ENCODE data around the gene TMCC3.
"Not testable (repeated sequence)": the region's sequence is repeated elsewhere in the genome, so short reads cannot be mapped to it uniquely, and the experiment has no call there.

Gene TMCC3, protein sequence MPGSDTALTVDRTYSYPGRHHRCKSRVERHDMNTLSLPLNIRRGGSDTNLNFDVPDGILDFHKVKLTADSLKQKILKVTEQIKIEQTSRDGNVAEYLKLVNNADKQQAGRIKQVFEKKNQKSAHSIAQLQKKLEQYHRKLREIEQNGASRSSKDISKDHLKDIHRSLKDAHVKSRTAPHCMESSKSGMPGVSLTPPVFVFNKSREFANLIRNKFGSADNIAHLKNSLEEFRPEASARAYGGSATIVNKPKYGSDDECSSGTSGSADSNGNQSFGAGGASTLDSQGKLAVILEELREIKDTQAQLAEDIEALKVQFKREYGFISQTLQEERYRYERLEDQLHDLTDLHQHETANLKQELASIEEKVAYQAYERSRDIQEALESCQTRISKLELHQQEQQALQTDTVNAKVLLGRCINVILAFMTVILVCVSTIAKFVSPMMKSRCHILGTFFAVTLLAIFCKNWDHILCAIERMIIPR

DNA sequence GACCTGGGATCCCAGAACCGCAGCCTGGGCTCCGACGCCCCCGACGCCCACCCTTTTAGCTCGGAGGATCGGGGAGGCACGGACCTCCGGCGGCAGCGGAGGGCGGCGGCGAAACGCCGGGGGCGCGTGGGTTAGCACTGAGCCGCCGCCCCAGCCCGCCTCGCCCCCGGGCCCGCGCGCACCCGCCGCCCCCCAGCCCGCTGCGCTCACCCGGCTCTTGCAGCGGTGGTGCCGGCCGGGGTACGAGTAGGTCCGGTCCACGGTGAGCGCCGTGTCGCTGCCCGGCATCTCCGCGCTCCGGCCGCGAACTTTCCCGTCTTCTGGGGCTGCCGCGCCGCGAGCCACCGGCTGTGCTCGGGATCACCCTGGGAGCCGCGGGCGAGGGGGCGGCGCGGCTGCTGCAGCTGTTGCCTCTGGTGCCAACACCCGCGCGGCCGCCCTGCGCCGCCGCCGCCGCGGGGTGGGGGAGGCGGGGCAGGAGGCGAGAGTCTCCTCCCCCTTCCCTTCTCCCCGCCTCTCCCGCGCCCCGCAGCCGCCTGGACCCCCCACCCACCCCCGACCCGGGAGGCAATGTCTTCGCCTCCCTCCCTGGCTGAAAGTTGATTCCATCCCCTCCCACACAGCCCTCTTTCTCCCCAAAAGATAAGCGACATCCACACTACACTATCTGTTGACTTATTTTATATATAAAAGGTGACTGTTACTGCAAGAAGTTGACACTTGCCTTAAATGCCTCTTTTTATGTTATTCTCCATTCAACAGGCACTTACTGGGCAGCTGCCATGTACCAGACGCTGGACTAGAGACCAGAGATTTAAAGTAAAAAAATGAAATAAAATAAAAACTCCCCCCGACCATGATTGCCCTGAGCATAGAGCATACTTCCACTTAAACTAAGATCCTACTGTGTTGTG is at the start of gene TMCC3:
Gene TMCC3 (minus strand): TSS at position 415 of the 914 bp plus-strand sequence. CDS start 127 bp downstream, at position 288.
- DNase-seq (ENCODE audit: low spot score): peak; percentile 75

DNA sequence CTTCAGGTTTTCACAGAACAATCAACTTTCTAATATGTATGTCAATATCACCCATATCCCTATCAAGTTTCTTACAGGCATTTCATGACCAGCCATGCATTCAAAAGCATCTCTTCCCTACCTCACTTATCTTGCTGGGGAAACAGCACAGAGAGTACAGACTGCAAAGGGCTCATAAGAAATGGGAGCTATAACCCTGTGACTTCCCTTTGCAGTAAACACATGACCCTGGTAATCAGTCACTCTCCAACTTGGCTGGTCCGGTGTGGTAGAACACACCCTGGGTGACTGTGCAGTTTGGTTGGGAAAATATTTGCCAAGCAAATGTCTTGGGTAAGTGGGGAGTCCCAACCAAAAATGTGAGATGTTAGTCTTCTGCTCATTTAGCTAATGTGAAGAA is 49.4 kb upstream of the TMCC3 start:
- no peak for DNase-seq (ENCODE audit: low spot score)

DNA sequence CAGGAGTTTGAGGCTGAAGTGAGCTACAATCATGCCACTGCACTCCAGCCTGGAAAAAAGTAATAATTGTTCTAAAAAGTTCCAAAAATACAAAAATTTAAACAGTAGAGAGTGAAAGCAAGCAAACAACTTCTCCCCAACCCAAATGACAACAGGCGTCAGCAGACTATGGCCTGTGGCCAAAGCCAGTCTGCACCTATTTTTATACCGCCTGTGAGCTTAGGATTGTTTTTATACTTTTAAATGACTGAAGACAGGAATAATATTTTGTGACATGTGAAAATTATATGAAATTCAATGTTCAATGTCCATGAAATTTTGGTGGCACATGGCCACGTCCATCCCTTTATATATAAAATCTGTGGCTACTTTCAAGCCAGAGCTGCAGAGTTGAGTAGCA is 48.2 kb upstream of the TMCC3 start:
- DNase-seq (ENCODE audit: low spot score): no peak

DNA sequence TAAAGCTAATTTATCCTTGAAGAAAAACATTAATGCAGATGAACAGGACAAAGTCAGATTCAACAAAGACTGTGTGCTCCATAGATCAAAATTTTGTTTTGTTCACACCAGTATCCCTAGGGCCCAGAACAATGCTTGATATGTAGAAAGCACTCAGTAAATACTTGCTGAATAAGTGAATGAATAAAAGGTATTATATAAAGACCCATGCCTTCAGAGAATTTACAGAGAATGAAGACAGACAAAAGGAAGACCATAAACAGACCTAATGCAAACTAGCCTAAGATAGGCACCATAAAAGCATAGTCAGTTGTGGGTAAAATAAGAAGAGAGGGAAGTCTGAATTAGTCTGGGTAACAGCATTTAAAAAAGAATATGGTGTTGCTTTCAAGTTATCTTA is 47.3 kb upstream of the TMCC3 start:
- DNase-seq (ENCODE audit: low spot score): no peak

GRCh38 chr12:94694732-94695131 is 44.4 kb upstream of the TMCC3 start:
- DNase-seq (ENCODE audit: low spot score): no peak

- not testable (repeated sequence) for DNase-seq (ENCODE audit: low spot score)
These were observed 42.5 kb upstream of the TMCC3 start for GRCh38 chr12:94692826-94693225.

- no peak for DNase-seq (ENCODE audit: low spot score)
These were observed 39.9 kb upstream of the TMCC3 start for GRCh38 chr12:94690198-94690771.

DNA sequence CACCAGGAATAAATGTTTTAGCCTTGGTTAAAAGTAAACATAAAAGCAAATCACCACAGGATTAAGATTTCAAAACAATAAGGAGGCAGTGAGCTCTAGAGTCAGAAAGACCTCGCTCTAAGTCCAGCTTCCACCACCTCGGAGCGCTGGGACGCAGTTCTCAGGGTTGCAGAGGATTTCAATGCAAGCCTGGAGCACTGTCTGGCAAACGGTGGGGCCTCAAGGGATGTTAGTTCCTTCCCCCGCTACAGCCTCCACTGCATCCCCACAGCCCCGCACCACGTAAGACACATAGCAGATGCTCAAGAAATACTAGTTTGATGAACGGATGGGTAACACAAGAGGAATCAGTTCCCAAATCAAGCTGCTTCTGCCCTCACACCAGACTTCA is 39.3 kb upstream of the TMCC3 start:
- DNase-seq (ENCODE audit: low spot score): no peak

DNA sequence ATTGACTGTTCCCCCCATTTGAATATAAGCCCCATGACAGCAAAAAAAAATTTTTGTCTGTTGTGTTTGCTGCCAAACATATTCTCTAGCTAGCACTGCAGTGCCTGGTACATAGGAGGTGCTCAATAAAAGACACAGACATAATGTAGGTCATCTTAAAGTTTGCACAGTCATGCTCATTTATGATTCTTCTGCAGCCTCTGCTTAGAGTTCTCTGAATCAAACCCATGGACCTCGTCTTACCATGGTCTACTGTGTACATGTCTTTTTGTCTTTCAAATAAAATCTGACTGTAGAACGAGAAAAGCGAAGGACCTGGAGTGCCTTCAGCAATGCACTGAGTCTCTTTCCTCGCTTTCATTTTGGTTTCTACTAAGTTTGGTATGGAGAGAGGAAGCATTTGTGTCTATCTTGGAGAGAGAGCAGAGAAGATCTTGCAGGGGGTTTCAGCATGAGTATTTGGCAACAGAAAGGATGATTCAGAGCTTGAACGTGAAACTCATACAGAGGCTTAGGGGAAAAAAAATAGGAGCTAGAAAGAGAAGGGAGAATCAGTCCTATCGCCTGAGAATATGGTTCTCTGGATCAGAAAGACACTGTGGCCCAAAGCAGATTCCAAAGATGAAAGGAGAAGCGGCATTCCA is 38.8 kb upstream of the TMCC3 start:
- peak; percentile 56 for DNase-seq (ENCODE audit: low spot score)

- no peak for DNase-seq (ENCODE audit: low spot score)
These were observed 37.5 kb upstream of the TMCC3 start for GRCh38 chr12:94687891-94688290.

DNA sequence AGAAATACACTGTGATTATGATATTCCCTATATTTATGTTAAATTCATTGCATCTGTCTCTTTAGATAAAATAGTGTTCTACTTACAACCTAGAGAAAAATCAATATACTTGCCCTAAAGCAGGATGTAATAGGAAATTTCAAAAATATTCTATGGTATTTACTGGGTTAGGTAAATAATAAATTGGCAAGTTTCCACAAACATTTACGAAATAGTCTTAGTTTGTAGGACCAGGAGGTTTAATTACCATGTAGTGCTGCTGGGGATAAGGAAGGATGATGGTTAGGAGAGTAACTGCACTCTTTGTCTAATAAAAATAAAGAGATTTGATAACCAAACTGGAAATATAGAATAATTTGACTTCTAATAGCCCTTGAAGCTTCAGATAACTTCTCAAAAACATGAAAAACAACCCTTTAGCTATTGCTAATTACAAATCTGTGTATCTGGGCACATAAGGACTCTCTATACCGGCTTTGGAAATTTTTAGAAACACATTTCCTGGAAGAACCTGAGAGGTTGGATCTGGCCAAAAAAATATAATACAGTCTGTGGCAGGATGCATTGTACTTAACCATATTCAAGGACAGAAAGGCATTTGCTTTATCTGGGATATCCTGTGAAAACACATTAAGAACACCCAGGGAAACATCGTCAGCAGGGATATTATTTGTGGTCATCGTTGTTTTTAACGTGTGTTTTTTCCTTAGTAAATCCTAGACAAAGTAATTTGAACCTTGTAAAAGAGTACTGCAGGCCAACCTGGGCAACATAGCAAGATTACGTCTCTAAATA is 36.7 kb upstream of the TMCC3 start:
- DNase-seq (ENCODE audit: low spot score): no peak

DNA sequence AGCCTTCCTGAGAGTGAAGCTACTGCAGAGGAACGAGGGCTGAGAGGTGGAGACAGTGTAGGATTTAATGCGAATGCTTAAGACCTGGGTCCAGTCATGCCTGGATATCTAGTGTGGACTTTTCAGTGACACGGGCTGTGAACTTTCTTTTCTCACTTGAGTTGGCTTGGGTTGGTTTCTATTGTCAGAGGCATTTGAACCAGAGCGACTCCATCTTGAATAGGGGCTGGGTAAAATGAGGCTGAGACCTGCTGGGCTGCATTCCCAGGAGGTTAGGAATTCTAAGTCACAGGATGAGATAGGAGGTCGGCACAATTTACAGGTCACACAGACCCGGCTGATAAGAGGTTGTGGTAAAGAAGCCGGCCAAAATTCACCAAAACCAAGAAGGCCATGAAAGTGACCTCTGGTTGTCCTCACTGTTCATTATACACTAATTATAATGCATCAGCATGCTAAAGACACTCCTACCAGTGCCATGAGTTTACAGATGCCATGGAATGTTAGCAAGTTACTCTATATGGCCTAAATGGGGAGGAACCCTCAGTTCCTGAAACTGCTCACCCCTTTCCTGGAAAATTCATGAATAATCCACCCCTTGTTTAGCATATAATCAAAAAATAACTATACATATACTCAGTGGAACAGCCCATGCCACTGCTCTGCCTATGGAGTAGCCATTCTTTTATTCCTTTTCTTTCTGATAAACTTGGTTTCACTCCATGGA is 34.2 kb upstream of the TMCC3 start:
- no peak for DNase-seq (ENCODE audit: low spot score)

GRCh38 chr12:94679554-94680195 is 29.3 kb upstream of the TMCC3 start:
- DNase-seq (ENCODE audit: low spot score): no peak

DNA sequence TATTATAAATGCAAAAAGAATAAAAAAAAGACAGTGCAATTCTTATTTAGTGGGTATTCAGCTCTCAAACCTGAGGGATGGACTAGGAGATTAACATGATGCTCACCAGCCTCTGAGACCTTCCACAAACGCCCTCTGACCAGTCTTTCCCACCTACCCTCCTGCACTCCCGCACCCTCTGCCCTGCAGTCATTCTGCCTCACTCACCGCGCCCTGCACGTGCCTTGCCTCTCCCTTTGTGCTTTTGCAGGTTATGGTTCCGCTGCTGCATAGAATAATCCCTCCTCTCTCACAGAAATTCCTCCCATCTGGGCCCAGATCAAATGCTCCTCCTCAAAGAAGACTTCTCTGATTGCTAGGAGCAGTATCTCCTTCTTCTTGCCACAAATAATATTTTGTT is 28.5 kb upstream of the TMCC3 start:
- DNase-seq (ENCODE audit: low spot score): no peak

DNA sequence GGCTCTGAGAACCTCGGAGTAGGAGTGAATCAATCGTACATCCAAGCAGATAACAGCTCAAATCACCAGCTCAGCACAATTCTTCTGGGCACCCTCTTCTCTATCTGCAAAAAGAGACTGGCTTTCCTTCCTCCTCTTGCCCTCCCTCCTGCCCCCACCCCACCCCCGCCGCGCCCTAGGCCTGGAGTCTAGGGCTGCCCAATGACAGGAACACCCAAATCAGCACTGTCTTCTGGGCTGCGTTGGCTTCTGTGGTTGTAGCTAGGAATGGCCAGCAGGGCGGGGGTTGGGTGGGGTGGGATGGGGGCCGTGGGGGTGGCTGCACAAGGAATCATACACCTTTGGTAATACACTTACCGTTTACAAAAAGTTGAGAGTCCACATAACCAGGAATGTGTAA is 28.0 kb upstream of the TMCC3 start:
- DNase-seq (ENCODE audit: low spot score): peak; percentile 32

- no peak for DNase-seq (ENCODE audit: low spot score)
These were observed 27.4 kb upstream of the TMCC3 start for GRCh38 chr12:94677778-94678177.

- no peak for DNase-seq (ENCODE audit: low spot score)
These were observed 26.6 kb upstream of the TMCC3 start for GRCh38 chr12:94676922-94677321.

DNA sequence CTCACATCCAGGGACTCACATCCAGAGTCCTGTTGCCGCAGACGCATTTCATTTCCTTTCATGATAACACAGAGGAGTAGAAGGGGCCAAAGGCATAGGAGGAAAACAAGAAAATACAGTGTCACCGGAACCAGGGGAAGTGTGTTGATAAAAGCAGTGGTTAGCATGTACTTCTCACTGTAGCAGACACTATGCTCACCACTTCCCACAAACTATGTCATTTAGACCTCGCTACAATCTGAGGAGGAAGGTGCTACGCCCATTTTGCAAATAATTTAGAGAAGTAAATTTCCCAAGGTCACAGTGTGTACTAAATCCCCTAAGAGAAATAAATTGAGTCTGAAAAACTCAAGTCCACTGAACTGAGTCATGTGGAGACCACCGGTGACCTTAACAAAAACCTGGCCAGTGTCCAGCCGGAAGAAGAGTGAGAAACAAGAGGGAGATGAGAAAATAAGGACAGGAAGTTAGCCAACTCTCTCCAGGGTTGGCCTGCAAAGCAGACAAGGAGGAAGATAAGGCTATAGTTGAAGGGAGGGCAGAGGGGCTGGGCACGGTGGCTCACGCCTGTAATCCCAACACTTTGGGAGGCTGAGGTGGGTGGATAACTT is 25.8 kb upstream of the TMCC3 start:
- peak; percentile 71 for DNase-seq (ENCODE audit: low spot score)

DNA sequence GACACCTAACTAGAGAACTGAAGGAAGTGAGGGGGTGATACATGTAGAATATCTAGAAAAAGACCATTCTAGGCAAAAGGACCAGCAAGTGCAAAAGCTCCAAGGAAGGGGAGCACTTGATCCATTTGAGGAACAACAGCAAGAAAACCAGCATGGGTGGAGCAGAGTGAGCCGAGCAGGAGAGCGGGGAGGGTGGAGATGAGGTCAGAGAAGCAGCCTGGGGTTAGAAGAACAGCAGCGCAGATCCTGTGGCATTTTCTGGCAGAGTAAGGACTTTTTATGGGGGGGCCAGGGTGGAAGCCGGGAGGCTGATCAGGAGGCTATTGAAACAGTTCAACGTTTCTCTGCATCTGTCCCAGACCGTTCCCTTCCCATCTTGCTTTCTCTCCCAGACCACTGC is 24.5 kb upstream of the TMCC3 start:
- DNase-seq (ENCODE audit: low spot score): peak; percentile 39

GRCh38 chr12:94674051-94674451 is 23.7 kb upstream of the TMCC3 start:
- DNase-seq (ENCODE audit: low spot score): no peak

Data from pons (tissue), 1 donor.